ENCODE measurements around the gene DCLK1. TPM values are rescaled to one million over a fixed set of nuclear protein-coding genes. Genes with fewer than 3 reads are reported as not detected.

DCLK1 gene
- total RNA-seq, 4 donors from 2014 or later: 3.8 to 10.0 (median 8.2) TPM

DNA sequence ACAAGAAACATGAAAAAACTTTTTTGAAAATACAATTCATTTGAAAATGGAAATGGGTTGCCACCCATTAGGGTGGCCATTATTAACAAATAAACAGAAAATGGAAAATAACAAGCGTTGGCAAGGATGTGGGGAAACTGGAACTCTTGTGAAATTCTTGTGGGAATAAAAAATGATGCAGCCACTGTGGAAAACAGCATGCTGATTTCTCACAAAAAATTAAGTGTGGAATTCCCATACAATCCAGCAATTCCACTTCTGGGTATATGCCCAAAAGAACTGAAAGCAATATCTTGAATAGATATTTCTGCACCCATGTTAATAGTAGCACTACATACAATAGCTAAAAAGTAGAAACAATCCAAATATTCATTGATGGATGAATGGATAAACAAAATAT lies 165.2 kb downstream of the DCLK1 start:
- in situ Hi-C loops (cut with MboI; ENCODE audit: low sequenced_read_pairs in 4 of 4) (loop anchor here in 1 of 4 donors (25.0 kb wide), 1 partner anchor 329 kb away; no protein-coding TSS in a partner anchor), intact Hi-C loops (cut with DNase I; ENCODE audit: low total_unique reads) (no loop called here)
- Histone ChIP-seq H3K9me3 (no peaks in the 10 kb centered on the region), H3K27ac (peak overlapping the region; percentile 48 to 59 (median 54)), H3K4me1 (peaks cover 3 to 6% of the 10 kb centered on the region in 2 donors), H3K36me3 (no peaks in the 10 kb centered on the region), H3K4me3 (no peak overlapping the region), H3K27me3 (no peaks in the 10 kb centered on the region)
- no peak for DNase-seq
- no peak for TF ChIP-seq POLR2A (IDR thresholded peaks at IDR 0.05)
- TF ChIP-seq, protein P1, sequence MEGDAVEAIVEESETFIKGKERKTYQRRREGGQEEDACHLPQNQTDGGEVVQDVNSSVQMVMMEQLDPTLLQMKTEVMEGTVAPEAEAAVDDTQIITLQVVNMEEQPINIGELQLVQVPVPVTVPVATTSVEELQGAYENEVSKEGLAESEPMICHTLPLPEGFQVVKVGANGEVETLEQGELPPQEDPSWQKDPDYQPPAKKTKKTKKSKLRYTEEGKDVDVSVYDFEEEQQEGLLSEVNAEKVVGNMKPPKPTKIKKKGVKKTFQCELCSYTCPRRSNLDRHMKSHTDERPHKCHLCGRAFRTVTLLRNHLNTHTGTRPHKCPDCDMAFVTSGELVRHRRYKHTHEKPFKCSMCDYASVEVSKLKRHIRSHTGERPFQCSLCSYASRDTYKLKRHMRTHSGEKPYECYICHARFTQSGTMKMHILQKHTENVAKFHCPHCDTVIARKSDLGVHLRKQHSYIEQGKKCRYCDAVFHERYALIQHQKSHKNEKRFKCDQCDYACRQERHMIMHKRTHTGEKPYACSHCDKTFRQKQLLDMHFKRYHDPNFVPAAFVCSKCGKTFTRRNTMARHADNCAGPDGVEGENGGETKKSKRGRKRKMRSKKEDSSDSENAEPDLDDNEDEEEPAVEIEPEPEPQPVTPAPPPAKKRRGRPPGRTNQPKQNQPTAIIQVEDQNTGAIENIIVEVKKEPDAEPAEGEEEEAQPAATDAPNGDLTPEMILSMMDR (IDR thresholded peaks at IDR 0.05 in 4 of 5, conservative IDR thresholded peaks at IDR 0.05 in 1 of 5): no peak
- peak; percentile 46 to 51 for ATAC-seq

DNA sequence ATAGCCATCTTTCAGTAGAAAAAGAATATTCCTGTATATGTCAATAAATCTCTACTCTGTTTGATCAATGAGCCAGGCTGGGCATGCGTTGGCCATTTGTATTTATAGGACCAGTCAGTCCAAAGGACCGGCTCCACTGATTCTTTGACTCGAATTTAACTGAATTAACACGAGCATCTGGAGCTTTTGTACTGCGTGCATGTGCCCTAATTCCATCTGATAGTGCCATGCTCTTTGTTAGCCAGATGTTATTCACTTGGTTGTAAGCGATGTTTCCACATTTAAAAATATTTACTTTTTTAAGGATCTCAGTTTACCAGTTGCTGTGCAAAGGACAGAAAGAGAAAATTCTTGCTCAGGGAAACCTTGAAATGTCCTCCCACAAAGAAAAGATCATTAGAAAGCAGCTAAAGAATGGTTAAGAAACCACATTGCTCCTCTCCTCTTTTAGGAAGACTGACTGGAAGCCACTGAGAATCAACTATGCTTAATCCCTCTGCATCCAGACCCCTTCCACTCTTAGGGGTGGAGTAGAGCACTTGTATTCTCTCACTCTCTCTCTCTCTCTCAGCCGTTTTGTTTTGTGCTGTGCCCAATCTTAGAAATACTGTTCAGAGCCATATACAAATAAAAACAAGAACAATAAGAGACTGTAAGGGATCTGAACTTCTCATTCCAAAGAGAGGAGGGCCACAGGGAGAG lies 165.8 kb downstream of the DCLK1 start:
- DNase-seq: no peak
- Histone ChIP-seq H3K4me1 (peaks cover 3 to 6% of the 10 kb centered on the region in 2 donors), H3K27ac (peak overlapping the region; percentile 48 to 59 (median 54)), H3K27me3 (no peaks in the 10 kb centered on the region), H3K9me3 (no peaks in the 10 kb centered on the region), H3K36me3 (no peaks in the 10 kb centered on the region), H3K4me3 (no peak overlapping the region)
- TF ChIP-seq, protein P1 (IDR thresholded peaks at IDR 0.05 in 4 of 5, conservative IDR thresholded peaks at IDR 0.05 in 1 of 5): no peak
- TF ChIP-seq POLR2A (IDR thresholded peaks at IDR 0.05): no peak
- intact Hi-C loops (cut with DNase I; ENCODE audit: low total_unique reads): no loop called here
- in situ Hi-C loops (cut with MboI; ENCODE audit: low sequenced_read_pairs in 4 of 4): loop anchor here in 1 of 4 donors (25.0 kb wide), 1 partner anchor 328 kb away; no protein-coding TSS in a partner anchor
- ATAC-seq: no peak

GRCh38 chr13:35964863-35965180 lies 166.4 kb downstream of the DCLK1 start:
- Histone ChIP-seq H3K4me3 (no peak overlapping the region), H3K27ac (peak overlapping the region in 3 of 4 donors; percentile 48 to 59 (median 55)), H3K27me3 (no peaks in the 10 kb centered on the region), H3K36me3 (no peaks in the 10 kb centered on the region), H3K4me1 (peaks cover 3 to 6% of the 10 kb centered on the region in 2 donors), H3K9me3 (no peaks in the 10 kb centered on the region)
- in situ Hi-C loops (cut with MboI; ENCODE audit: low sequenced_read_pairs in 4 of 4): loop anchor here in 1 of 4 donors (25.0 kb wide), 1 partner anchor 328 kb away; no protein-coding TSS in a partner anchor
- ATAC-seq (peak in 1 of 2 donors; percentile 28), DNase-seq (no peak)
- TF ChIP-seq, protein P1 (IDR thresholded peaks at IDR 0.05 in 4 of 5, conservative IDR thresholded peaks at IDR 0.05 in 1 of 5): no peak
- no peak for TF ChIP-seq POLR2A (IDR thresholded peaks at IDR 0.05)
- intact Hi-C loops (cut with DNase I; ENCODE audit: low total_unique reads): no loop called here

DNA sequence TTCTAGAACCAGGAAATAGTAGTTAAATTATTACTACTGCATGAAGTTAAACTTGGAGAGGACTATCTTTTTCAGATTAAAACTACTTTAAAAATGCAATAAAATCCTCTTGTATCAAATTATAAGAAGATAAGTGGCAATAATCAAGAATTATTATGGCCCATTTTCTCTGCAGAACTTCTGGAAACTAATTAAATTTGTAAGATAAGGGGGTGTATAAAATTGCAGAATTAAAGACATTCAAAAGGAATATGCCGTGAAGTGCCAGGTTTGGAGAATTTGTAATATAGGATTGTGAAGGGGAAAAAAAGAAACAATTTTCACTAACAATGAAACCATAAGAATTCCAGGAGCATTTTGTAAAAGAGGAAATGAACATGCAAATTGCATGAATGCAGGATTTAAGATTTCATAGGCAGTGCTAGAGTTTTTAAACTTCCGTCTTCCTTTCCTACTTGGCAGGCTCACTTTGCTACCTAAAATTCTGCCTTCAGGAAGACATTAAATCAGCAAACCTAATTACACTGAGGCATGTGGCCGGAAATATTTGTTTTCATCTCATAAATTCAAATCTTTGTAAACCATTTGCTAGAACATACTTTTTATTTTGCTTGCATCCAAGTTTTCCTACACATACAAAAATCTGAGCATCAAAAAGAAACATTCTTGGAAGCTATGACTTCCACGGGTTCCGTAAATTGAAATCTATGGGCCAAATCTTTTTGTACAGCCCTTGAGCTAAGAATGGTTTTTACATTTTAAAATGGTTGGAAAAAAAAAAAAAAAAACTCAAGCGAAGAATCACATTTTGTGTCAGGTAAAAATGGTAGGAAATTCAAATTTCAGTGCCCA lies 166.9 kb downstream of the DCLK1 start:
- in situ Hi-C loops (cut with MboI; ENCODE audit: low sequenced_read_pairs in 4 of 4) (loop anchor here in 1 of 4 donors (25.0 kb wide), 1 partner anchor 327 kb away; no protein-coding TSS in a partner anchor), intact Hi-C loops (cut with DNase I; ENCODE audit: low total_unique reads) (no loop called here)
- ATAC-seq (no peak), DNase-seq (no peak)
- H3K27me3 ChIP-seq: no peaks in the 10 kb centered on the region
- H3K4me3 ChIP-seq: no peak overlapping the region
- no peaks in the 10 kb centered on the region for H3K36me3 ChIP-seq
- peak overlapping the region in 1 of 4 donors; percentile 19 for H3K27ac ChIP-seq
- peaks cover 3 to 6% of the 10 kb centered on the region in 2 donors for H3K4me1 ChIP-seq
- TF ChIP-seq, protein P1 (IDR thresholded peaks at IDR 0.05 in 4 of 5, conservative IDR thresholded peaks at IDR 0.05 in 1 of 5): no peak
- TF ChIP-seq POLR2A (IDR thresholded peaks at IDR 0.05): no peak
- H3K9me3 ChIP-seq: no peaks in the 10 kb centered on the region

Data from gastrocnemius medialis (tissue), 4 donors.